Measurements from ENCODE around the gene CTNNBL1. TPM values are rescaled to one million over a fixed set of nuclear protein-coding genes. Genes with fewer than 3 reads are reported as not detected.
A peak's percentile ranks its signal among the peaks of the same experiment; 100 is the strongest.
"Not testable (repeated sequence)": the region's sequence is repeated elsewhere in the genome, so short reads cannot be mapped to it uniquely, and the experiment has no call there.

The CTNNBL1 gene
- total RNA-seq, 2 experiments from 2014 or later, result 31.1 to 33.4 TPM

DNA sequence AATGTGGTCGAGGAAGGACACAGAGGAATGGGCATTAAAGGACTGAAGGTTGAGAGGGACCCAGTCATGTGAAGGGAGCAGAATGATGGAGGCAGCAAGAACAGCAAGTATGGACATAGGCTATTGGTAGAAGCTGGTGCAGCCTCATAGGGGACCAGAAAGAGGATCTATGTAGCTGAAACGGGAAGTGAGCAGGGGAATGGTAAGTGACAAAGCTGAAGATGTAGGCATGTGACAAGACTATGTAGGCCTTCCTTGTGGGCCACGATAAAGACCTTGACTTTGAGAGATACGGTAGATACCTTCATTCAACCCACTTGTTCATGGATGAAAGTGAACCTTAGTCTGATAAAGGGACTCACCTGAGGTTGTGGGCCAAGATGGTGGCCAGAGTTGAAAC, 3.5 kb downstream of the CTNNBL1 start:
- H3K27ac Mint-ChIP-seq, result no peak overlapping the region
- H3K4me1 Mint-ChIP-seq (ENCODE audit: low read depth), result peaks cover 55% of the 10 kb centered on the region
- intact Hi-C loops (cut with DNase I, micrococcal nuclease), result loop anchor here in 1 of 2 experiments (10.0 kb wide), 2 partner anchors 747 to 1633 kb away; no protein-coding TSS in a partner anchor
- H3K27me3 Mint-ChIP-seq, result no peaks in the 10 kb centered on the region
- no peaks in the 10 kb centered on the region for H3K9me3 Mint-ChIP-seq
- ChIA-PET CTCF (no interaction called here), POLR2A (no interaction called here)
- TF ChIP-seq, protein P1, sequence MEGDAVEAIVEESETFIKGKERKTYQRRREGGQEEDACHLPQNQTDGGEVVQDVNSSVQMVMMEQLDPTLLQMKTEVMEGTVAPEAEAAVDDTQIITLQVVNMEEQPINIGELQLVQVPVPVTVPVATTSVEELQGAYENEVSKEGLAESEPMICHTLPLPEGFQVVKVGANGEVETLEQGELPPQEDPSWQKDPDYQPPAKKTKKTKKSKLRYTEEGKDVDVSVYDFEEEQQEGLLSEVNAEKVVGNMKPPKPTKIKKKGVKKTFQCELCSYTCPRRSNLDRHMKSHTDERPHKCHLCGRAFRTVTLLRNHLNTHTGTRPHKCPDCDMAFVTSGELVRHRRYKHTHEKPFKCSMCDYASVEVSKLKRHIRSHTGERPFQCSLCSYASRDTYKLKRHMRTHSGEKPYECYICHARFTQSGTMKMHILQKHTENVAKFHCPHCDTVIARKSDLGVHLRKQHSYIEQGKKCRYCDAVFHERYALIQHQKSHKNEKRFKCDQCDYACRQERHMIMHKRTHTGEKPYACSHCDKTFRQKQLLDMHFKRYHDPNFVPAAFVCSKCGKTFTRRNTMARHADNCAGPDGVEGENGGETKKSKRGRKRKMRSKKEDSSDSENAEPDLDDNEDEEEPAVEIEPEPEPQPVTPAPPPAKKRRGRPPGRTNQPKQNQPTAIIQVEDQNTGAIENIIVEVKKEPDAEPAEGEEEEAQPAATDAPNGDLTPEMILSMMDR (IDR thresholded peaks at IDR 0.05), result no peak
- ATAC-seq (ENCODE audit: poor library complexity) (no peak), DNase-seq (peak in 3 of 14 experiments; percentile 5 to 47 (median 47))
- H3K4me3 Mint-ChIP-seq, result no peak overlapping the region
- Histone ChIP-seq H3K36me3 (ENCODE audit: insufficient read depth, low read length) (peaks cover 3% of the 10 kb centered on the region), H3K4me1 (ENCODE audit: insufficient read depth, low read length) (peaks cover 15% of the 10 kb centered on the region), H3K27ac (ENCODE audit: low read depth in 1 of 2, low read length in 2 of 2) (no peak overlapping the region), H3K27me3 (ENCODE audit: control insufficient read depth in 1 of 2, insufficient read depth in 2 of 2, low read length in 2 of 2) (peaks cover 0 to 2% of the 10 kb centered on the region in 2 experiments), H3K9me3 (ENCODE audit: control insufficient read depth in 1 of 2, insufficient read depth in 1 of 2, low read length in 2 of 2) (no peaks in the 10 kb centered on the region), H3K4me3 (ENCODE audit: low read length) (no peak overlapping the region)
- peaks cover 35% of the 10 kb centered on the region for H3K36me3 Mint-ChIP-seq (ENCODE audit: low read depth)

DNA sequence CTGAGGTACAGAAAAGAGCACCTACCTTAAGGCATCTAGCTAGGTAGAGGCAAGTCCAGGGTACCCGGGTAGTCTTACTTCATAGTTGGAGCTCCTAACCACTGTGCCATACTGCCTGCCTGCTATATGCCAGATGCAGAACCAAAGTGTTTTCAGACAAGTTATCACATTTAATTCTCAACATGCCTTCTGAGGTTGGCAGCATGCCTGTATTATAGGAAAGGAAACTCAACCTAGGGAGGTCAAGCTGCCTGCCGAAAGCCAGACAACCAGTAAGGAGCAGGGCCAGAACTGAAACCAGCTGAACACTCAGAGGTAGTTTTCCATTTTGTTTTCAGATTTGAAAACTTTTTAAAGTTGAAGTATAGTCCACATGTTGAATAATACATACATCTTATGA, 5.4 kb downstream of the CTNNBL1 start:
- ATAC-seq (ENCODE audit: poor library complexity), result no peak

DNA sequence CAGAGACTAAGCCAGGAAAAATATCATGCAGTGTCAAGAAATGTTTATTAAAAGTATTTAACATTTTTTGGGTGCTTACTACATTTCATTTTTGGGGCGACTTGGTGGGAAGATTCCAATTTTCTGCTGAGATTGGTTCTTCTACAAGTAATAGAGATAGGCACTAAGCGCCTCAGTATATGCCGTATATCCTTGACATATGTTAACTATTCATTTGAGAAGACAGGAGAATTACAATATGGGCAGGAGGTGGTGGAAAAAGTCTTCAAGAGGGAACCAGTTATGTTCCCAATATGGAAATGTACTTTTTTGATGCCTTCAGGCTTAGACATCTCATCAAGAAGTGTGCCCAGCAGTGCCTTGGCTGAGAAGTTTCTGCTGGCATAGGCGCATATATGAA, 6.5 kb downstream of the CTNNBL1 start:
- Mint-ChIP-seq H3K27me3 (no peaks in the 10 kb centered on the region), H3K36me3 (ENCODE audit: low read depth) (peaks cover 23% of the 10 kb centered on the region), H3K4me1 (ENCODE audit: low read depth) (peaks cover 38% of the 10 kb centered on the region), H3K27ac (no peak overlapping the region), H3K9me3 (no peaks in the 10 kb centered on the region), H3K4me3 (no peak overlapping the region)
- DNase-seq (no peak), ATAC-seq (ENCODE audit: poor library complexity) (no peak)
- ChIA-PET POLR2A (no interaction called here), CTCF (no interaction called here)
- TF ChIP-seq, protein P1 (IDR thresholded peaks at IDR 0.05), result no peak
- Histone ChIP-seq H3K27ac (ENCODE audit: low read depth in 1 of 2, low read length in 2 of 2) (no peak overlapping the region), H3K9me3 (ENCODE audit: control insufficient read depth in 1 of 2, insufficient read depth in 1 of 2, low read length in 2 of 2) (no peaks in the 10 kb centered on the region), H3K4me1 (ENCODE audit: insufficient read depth, low read length) (peaks cover under 1% of the 10 kb centered on the region), H3K4me3 (ENCODE audit: low read length) (no peak overlapping the region), H3K36me3 (ENCODE audit: insufficient read depth, low read length) (peaks cover 3% of the 10 kb centered on the region), H3K27me3 (ENCODE audit: control insufficient read depth in 1 of 2, insufficient read depth in 2 of 2, low read length in 2 of 2) (no peaks in the 10 kb centered on the region)
- intact Hi-C loops (cut with DNase I, micrococcal nuclease), result no loop called here

More for the DNA sequence above, 5.4 kb downstream of the CTNNBL1 start:
- H3K36me3 Mint-ChIP-seq (ENCODE audit: low read depth), result peaks cover 26% of the 10 kb centered on the region
- no peaks in the 10 kb centered on the region for H3K9me3 Mint-ChIP-seq
- H3K27ac Mint-ChIP-seq, result no peak overlapping the region
- H3K4me1 ChIP-seq (ENCODE audit: insufficient read depth, low read length), result peaks cover 11% of the 10 kb centered on the region
- CTCF ChIA-PET, result no interaction called here
- H3K4me1 Mint-ChIP-seq (ENCODE audit: low read depth), result peaks cover 41% of the 10 kb centered on the region
- peaks cover 3% of the 10 kb centered on the region for H3K36me3 ChIP-seq (ENCODE audit: insufficient read depth, low read length)
- intact Hi-C loops (cut with DNase I, micrococcal nuclease), result loop anchor here in 1 of 2 experiments (10.0 kb wide), 2 partner anchors 746 to 1634 kb away; no protein-coding TSS in a partner anchor
- H3K27ac ChIP-seq (ENCODE audit: low read depth in 1 of 2, low read length in 2 of 2), result no peak overlapping the region
- no peak for DNase-seq
- no peak overlapping the region for H3K4me3 ChIP-seq (ENCODE audit: low read length)
- H3K9me3 ChIP-seq (ENCODE audit: control insufficient read depth in 1 of 2, insufficient read depth in 1 of 2, low read length in 2 of 2), result no peaks in the 10 kb centered on the region
- POLR2A ChIA-PET, result no interaction called here
- H3K27me3 ChIP-seq (ENCODE audit: control insufficient read depth in 1 of 2, insufficient read depth in 2 of 2, low read length in 2 of 2), result no peaks in the 10 kb centered on the region
- TF ChIP-seq, protein P1 (IDR thresholded peaks at IDR 0.05), result no peak
- no peaks in the 10 kb centered on the region for H3K27me3 Mint-ChIP-seq
- H3K4me3 Mint-ChIP-seq, result no peak overlapping the region

DNA sequence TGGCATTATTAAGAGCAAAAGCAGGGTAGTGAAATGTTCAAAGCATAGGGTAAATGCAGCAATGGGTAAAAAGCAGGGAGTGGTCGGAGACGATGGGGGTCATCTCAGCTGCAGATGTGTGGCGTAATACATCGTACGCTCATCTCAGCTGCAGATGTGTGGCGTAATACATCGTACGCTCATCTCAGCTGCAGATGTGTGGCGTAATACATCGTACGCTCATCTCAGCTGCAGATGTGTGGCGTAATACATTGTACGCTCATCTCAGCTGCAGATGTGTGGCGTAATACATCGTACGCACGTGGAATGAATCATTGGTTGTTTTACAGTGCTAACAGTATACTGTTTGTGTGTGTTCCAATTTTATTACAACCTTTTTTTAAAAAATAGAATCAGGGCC, 7.8 kb downstream of the CTNNBL1 start:
- H3K27ac ChIP-seq (ENCODE audit: low read depth in 1 of 2, low read length in 2 of 2); CTCF ChIA-PET; H3K9me3 Mint-ChIP-seq; POLR2A ChIA-PET; H3K27me3 ChIP-seq (ENCODE audit: control insufficient read depth in 1 of 2, insufficient read depth in 2 of 2, low read length in 2 of 2); H3K27me3 Mint-ChIP-seq; H3K27ac Mint-ChIP-seq; H3K4me3 Mint-ChIP-seq; H3K36me3 ChIP-seq (ENCODE audit: insufficient read depth, low read length); intact Hi-C loops (cut with DNase I, micrococcal nuclease); H3K4me1 ChIP-seq (ENCODE audit: insufficient read depth, low read length); ATAC-seq (ENCODE audit: poor library complexity); H3K9me3 ChIP-seq (ENCODE audit: control insufficient read depth in 1 of 2, insufficient read depth in 1 of 2, low read length in 2 of 2); H3K4me3 ChIP-seq (ENCODE audit: low read length): not testable (repeated sequence)
- H3K36me3 Mint-ChIP-seq (ENCODE audit: low read depth), result peaks cover 17% of the 10 kb centered on the region
- peaks cover 42% of the 10 kb centered on the region for H3K4me1 Mint-ChIP-seq (ENCODE audit: low read depth)
- peak in 2 of 14 experiments; percentile 36 to 48 for DNase-seq

Measured in CD4-positive, alpha-beta T cell (primary cell).